G401 (cell line): ENCODE data around the gene CFAP74. TPM values are rescaled to one million over a fixed set of nuclear protein-coding genes. Genes with fewer than 3 reads are reported as not detected.

Source experiments
- DNase-seq: peaks from one replicate; pipeline ENCODE4 v3.0.0-alpha.2; 2015; ENCODE audit warnings: low spot score
- in situ Hi-C: cut with HindIII; loops from 2 replicates; pipeline ENCODE4 v1.10.0; 2016; ENCODE audit warnings: low sequenced_read_pairs, mixed read lengths
- total RNA-seq: library from RNA; depleted of rRNA; stranded (reverse); fragments of >200 nt; shearing (Covaris generic); gene quantifications from 2 replicates; pipeline ENCODE4 v1.2.3, GENCODE V29; 2014

CFAP74 gene
- total RNA-seq, 1 experiment from 2014 or later: not detected

GRCh38 chr1:2024887-2025286, 21.3 kb upstream of the CFAP74 start:
- in situ Hi-C loops: no loop called here
- no peak for DNase-seq

- DNase-seq: no peak
- in situ Hi-C loops: no loop called here
These were observed 20.9 kb upstream of the CFAP74 start for GRCh38 chr1:2024451-2024850.

GRCh38 chr1:2023187-2023586, 19.6 kb upstream of the CFAP74 start:
- in situ Hi-C loops: no loop called here
- DNase-seq: peak; percentile 46

- DNase-seq: peak; percentile 75
- in situ Hi-C loops: no loop called here
These were observed 18.6 kb upstream of the CFAP74 start for GRCh38 chr1:2022063-2022770.

- DNase-seq: peak; percentile 70
- in situ Hi-C loops: no loop called here
These were observed 18.0 kb upstream of the CFAP74 start for GRCh38 chr1:2021550-2021949.

GRCh38 chr1:2020310-2020655, 16.7 kb upstream of the CFAP74 start:
- peak; percentile 45 for DNase-seq
- in situ Hi-C loops: no loop called here

- in situ Hi-C loops: no loop called here
- DNase-seq: no peak
These were observed 16.2 kb upstream of the CFAP74 start for GRCh38 chr1:2019571-2020309.

GRCh38 chr1:2019172-2019543, 15.6 kb upstream of the CFAP74 start, which contains the start of gene GABRD:
GABRD (plus strand) TSS chr1:2019345; CDS start chr1:2019424, 79 bp downstream.
- peak; percentile 45 for DNase-seq
- in situ Hi-C loops: no loop called here

GRCh38 chr1:2018217-2019171, 14.9 kb upstream of the CFAP74 start:
- in situ Hi-C loops: no loop called here
- no peak for DNase-seq

- no peak for DNase-seq
- in situ Hi-C loops: no loop called here
These were observed 12.5 kb upstream of the CFAP74 start for GRCh38 chr1:2016123-2016522.

- in situ Hi-C loops: no loop called here
- peak; percentile 89 for DNase-seq
These were observed 11.5 kb upstream of the CFAP74 start for GRCh38 chr1:2014741-2015735.

- no peak for DNase-seq
- in situ Hi-C loops: no loop called here
These were observed 10.6 kb upstream of the CFAP74 start for GRCh38 chr1:2014181-2014580.

GRCh38 chr1:2009101-2010053, 5.8 kb upstream of the CFAP74 start:
- in situ Hi-C loops: no loop called here
- peak; percentile 88 for DNase-seq

GRCh38 chr1:2004856-2005255, 1.3 kb upstream of the CFAP74 start:
- in situ Hi-C loops: no loop called here
- no peak for DNase-seq

- in situ Hi-C loops: no loop called here
- no peak for DNase-seq
These were observed 1.7 kb downstream of the CFAP74 start for GRCh38 chr1:2001773-2002411.

- in situ Hi-C loops: no loop called here
- no peak for DNase-seq
These were observed 2.7 kb downstream of the CFAP74 start for GRCh38 chr1:2000850-2001249.

- in situ Hi-C loops: no loop called here
These were observed 3.2 kb downstream of the CFAP74 start for GRCh38 chr1:2000432-2000831.

More at GRCh38 chr1:2000432-2000831, 3.2 kb downstream of the CFAP74 start:
- no peak for DNase-seq
